NCI-H345 (cell line): ENCODE measurements around the gene PPARD.

Source experiments
- DNase-seq: peaks from one replicate; lab custom pipeline; 2025; lab: John Stamatoyannopoulos, UW

Gene PPARD

DNA sequence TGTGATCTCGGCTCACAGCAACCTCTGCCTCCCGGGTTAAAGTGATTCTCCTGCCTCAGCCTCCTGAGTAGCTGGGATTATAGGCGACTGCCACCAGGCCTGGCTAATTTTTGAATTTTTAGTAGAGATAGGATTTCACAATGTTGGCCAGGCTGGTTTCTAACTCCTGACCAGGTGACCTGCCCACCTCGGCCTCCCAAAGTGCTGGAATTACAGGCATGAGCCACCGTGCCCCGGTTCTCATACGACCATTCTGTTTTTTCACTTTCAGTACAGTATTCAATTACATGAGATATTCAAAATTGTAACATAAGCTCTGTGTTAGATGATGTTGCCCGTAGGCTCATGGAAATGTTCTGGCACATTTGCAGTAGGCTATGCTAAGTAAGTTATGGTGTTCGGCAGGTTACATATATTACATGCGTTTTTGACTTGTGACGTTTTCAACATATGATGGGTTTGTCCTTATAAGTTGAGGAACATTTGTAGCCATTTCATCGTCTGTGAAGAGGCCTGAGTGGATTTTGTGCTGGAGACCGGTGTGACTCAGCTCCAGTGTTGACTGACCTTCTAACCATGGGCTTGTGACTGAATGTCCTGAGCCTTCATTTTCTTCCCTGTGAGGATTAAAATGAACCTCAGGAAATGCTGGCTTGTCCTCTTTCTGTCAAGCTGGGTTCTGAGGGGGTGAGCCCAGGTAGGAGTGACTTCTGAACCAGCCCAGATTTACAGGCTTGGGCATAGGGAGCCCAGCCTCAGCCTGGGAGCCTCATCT is 12.2 kb downstream of the PPARD start:
- DNase-seq = no peak

DNA sequence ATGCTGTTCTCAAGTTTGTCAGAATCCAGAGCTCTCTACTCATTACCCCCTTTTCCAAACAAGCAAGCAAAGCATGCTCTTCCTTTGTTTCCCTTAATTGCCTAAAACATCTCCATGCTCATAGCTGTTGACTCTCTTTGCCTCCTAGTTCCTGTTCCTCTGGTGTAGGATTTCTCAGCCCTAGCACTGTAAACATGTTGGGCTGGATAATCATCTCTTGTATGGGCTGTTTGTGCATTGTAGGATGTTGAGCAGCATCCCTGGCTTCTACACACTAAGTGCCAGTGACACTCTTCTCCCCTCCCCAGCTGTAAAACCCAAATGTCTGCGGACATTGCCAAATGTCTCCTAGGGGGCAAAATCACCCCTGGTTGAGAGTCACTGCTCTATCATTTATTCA is 14.0 kb downstream of the PPARD start:
- no peak for DNase-seq

- no peak for DNase-seq
These were observed 15.3 kb downstream of the PPARD start for GRCh38 chr6:35357677-35358076.

- DNase-seq = no peak
These were observed 15.7 kb downstream of the PPARD start for GRCh38 chr6:35358086-35358485.

- DNase-seq = no peak
These were observed 17.0 kb downstream of the PPARD start for GRCh38 chr6:35359346-35359743.

GRCh38 chr6:35359744-35360348 is 17.5 kb downstream of the PPARD start:
- no peak for DNase-seq

DNA sequence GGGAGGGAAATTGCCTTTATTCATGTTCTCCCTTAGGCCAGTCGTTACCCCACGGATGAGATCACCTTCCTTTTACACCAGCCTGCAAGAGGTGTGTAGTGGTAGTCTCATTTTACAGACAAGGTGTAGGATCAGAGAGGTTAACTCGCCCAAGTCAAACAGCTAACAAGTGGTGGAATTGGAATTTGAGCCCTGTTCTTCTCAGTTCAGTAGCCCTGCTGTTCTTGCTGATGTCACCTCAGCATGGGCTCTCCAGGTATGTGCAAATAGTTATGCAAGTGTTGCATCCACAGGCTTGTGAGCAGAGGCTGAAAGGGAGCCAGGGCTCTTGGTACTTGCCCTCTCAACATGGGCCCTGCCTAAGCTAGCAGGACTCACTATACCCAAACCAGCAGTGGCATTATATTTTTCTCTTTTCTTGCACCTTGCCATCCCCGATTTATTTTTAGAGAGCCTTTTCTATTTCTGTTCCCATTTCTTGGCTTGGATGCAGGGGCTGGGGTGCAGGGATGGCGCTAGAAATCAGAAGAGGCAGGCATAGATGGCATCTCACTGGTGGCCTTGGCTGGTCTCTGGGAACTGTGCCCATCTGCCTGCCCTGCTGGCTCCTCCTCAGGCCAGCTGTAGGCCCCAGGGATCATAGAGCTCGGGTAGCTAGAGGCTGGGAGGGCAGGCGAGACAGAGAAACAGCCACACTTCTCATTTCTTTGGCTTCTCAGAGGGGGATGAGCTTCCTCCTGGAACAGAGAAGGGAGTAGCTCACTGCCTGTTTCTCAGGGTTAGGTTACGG is 18.2 kb downstream of the PPARD start:
- no peak for DNase-seq

- no peak for DNase-seq
These were observed 19.8 kb downstream of the PPARD start for GRCh38 chr6:35362200-35362599.

- DNase-seq = no peak
These were observed 21.0 kb downstream of the PPARD start for GRCh38 chr6:35363293-35363750.

DNA sequence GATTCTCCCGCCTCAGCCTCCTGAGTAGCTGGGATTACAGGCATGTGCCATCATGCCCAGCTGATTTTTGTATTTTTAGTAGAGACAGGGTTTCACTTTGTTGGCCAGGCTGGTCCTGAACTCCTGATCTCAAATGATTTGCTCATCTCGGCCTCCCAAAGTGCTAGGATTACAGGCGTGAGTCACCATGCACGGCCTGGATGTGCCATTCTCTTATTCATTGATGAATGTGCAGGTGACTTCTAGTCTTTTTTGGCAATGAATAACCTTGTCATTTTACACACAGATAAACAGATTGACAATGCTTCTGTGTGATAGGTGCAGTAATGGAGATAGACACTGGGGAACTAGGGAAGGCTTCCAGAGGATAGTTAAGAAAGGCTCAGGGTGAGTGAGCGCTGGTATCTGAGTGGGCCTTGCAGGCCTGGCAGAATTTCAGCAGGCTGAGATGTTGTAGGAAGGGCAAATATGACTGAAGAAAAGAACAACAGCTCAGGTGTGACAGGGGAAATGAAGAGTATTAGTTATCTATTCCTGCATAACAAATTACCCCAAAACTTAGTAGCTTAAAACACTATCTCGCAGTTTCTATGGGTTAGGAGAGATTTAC is 23.3 kb downstream of the PPARD start:
- DNase-seq = no peak

GRCh38 chr6:35366204-35366596 is 23.8 kb downstream of the PPARD start:
- no peak for DNase-seq

DNA sequence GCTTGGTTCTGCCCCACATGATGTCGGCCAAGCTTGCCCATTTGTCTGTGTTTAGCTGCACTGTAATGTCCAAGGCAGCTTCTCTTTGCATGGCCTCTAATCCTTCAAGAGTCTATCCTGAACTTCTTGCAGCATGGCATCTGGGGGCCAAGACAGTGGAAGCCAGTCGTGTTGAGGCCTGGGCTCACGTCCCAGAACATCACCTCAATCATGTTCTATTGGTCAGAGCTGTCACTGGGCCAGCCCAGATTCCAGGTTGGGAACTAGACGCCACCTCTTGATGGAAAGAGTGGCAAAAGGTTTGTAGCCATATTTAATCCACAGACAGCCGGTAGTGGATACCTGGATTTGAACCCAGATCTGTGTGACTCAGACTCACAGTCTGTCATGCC is 25.3 kb downstream of the PPARD start:
- DNase-seq = no peak

GRCh38 chr6:35368038-35368887 is 25.9 kb downstream of the PPARD start:
- DNase-seq = no peak

- no peak for DNase-seq
These were observed 27.9 kb downstream of the PPARD start for GRCh38 chr6:35370124-35370741.

DNA sequence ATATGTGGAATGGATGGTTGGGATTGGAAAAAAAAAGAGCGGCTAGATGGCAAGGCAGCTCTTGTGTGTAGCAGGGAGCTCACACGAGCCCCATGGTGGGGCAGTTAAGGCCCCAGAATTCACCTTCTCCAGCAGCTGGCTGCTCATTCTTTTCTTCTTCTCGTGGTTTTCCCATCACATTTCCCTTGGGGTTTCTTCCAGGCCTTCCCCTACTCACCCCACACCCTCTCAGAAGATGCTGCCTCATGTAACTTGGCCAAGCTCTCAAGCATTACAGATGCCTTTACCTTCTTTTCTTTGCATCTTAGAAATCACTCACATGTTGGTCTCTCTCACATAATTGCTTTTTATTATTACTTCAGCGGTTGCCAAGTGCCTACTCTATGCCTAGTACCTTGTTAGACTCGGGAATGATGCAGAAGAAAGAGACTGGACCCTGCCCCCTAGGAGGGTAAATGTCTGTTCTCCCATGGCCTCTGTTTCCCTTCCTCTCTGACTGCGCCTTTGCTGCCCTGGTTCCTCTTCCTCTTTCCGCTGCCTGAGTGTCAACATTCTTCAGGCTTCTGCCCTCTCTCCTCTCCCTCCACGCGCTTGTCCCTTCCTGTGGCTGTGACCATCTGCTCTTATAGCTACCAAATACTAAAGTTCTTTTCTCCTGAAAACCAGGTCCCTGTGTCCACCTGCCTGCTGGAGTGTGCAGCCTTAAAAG is 28.6 kb downstream of the PPARD start:
- DNase-seq = no peak

DNA sequence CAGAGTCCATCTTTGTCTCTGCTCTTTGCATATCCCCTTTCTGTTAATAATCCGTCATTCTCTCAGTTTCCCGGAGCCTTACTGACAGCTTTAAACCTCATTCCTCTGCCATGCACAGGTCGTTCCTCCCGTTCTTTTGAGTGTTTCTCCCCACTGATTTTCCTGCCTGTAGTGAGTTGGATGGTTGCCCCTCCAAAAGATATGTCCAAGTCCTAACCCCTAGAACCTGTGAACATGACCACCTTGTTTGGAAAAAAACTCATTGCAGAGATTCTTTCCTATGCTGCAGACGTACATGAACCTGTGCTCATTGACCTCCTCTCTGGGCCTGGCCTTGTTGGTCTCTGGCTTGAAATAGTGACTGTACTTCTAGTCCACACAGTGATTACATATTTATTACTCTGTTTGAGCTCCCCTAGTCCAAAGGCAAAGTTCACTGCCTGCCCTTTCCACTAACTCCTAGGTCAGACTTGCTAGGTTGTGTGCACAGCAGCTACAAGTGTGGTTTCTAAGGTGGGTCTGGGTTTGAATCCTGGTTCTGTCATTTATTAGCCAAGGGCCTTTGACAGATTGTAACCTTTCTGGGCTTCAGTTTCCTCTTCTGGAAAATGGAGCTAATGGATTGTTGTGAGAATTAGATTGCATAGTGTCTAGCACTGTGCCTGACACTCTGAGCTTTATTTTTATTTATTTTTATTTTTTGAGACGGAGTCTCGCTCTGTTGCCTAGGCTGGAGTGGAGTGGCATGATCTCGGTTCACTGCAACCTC is 29.3 kb downstream of the PPARD start:
- DNase-seq = no peak

DNA sequence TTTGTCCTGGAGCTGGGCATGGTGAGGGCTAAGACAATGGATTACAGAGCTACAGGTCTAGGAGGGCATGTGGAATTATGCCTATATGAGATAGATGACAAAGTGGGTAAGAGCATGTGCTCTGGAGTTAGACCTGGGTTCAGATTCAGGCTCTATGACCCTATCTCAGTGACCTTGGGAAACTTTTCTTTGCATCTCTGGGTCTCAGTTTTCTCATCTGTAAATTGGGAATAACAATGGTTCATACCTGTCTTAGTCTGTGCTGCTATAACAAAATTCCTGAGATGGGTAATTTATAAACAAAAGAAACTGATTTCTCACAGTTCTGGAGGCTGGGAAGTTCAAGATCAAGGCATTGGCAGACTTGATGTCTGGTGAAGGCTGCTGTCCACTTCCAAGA is 30.3 kb downstream of the PPARD start:
- DNase-seq = no peak

DNA sequence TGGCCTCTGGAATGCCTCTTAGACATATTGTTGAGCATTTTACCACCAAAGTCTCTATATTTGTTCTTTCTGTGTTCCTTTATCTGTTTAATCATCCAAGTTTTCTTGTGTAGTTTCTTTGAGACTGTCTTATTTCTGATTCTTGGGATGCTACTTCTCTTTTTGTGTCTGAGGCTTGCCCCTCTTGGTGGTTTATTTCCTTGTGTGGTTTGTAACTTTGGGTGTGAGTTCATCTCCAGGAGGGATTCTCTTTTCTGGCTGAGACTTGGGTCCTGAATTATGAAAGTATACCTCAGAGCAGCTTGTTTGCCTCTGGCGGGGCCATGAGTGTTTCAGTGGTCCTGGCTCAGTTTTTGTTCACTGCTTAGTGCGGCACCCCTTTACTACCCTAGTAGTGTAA is 33.9 kb downstream of the PPARD start:
- no peak for DNase-seq

DNA sequence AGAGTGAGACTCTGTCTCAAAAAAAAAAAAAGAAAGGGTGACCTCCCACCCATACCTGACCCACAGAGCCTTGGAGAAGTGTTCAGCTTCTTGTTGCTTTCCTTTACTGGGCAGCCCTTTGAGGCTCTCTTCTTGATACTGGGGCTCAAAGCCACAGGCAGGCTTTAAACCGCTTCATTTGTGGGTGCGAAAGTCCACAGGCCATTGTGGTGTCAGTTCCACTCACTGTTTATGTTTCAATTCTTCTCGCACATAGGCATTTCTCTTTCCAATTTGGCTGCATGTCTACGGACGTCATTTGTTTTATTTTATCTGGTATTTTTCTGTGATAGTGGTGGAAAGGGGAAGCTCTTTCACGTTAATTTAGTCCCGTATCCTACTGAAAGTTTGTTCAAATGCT is 34.6 kb downstream of the PPARD start:
- no peak for DNase-seq

DNA sequence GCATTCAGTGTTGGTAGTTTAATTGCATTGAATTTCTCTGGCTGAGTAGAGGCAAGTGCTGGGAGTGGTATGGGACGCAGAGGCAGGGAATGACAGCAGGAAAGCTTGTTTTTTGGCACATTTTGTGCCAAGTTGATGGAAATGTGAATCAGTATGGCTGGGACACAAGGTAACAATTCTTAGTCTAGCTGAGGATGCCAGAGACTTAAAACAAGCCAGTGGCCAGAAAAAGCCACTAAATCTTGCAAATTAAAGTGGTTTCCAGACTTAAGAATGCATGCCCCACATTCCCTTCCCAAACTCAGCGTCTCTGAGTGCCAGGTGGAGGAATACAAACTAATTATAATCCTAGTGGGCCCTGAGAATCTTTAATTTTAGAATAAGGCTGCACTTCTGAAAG is 35.9 kb downstream of the PPARD start:
- DNase-seq = no peak
